H7 (cell line): Measurements from ENCODE around the gene TMEM51. TPM values are rescaled to one million over a fixed set of nuclear protein-coding genes. Genes with fewer than 3 reads are reported as not detected.
A peak's percentile ranks its signal among the peaks of the same experiment; 100 is the strongest.

Experiments
- DNase-seq: peaks from one replicate; pipeline ENCODE4 v3.0.0; 2012
- H3K27me3 ChIP-seq: 2 replicates; pipeline ENCODE4 v1.6.0; 2011; ENCODE audit warnings: mild to moderate bottlenecking, low read length; ENCODE audit not compliant: control insufficient read depth, insufficient read depth
- H3K36me3 ChIP-seq: replicated peaks from 2 replicates; pipeline ENCODE4 v1.5.1; 2011; ENCODE audit warnings: low read length; ENCODE audit not compliant: control insufficient read depth, insufficient read depth
- H3K4me3 ChIP-seq: 2 replicates; pipeline ENCODE4 v1.5.1; 2011; ENCODE audit warnings: low read depth, mild to moderate bottlenecking, control low read depth, low read length, moderate library complexity; ENCODE audit not compliant: insufficient read depth
- total RNA-seq: library from RNA; depleted of rRNA; stranded (reverse); fragments of >200 nt; shearing (Covaris generic); gene quantifications from 2 replicates; pipeline ENCODE4 v1.2.3, GENCODE V29; 2014

Gene TMEM51
- total RNA-seq, 1 experiment from 2014 or later, result 11.9 TPM

- Histone ChIP-seq H3K36me3 (no peaks in the 10 kb centered on the region), H3K4me3 (no peak overlapping the region)
- DNase-seq, result peak; percentile 72
Observed at GRCh38 chr1:15186846-15187151, 33.3 kb downstream of the TMEM51 start.

GRCh38 chr1:15187175-15188129 lies 33.9 kb downstream of the TMEM51 start:
- no peaks in the 10 kb centered on the region for H3K36me3 ChIP-seq
- peak; percentile 60 for DNase-seq
- H3K4me3 ChIP-seq, result no peak overlapping the region
- no peaks in the 10 kb centered on the region for H3K27me3 ChIP-seq

More at GRCh38 chr1:15186846-15187151, 33.3 kb downstream of the TMEM51 start:
- H3K27me3 ChIP-seq, result no peaks in the 10 kb centered on the region

DNA sequence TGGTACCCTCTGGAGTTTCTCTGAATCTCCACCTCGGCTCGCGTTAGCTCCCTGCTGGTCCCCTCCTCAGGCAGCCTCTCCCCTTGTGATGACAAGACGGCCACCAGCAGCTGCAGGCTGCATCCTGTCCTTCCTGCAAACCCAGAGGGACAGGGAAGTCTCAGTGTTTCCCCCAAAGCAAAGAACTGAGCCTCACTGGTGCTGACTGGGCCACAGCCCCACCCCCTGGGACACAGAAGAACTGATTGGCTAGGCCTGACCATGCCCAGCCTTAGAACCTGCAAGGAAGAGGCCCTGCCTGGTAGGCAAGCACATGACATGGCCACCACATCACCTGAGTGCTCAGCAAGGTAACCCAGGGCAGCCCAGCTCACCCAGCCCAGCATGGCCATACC lies 34.6 kb downstream of the TMEM51 start:
- Histone ChIP-seq H3K36me3 (no peaks in the 10 kb centered on the region), H3K4me3 (no peak overlapping the region), H3K27me3 (no peaks in the 10 kb centered on the region)
- DNase-seq, result peak; percentile 48

GRCh38 chr1:15188678-15189077 lies 35.1 kb downstream of the TMEM51 start:
- no peaks in the 10 kb centered on the region for H3K36me3 ChIP-seq
- no peak for DNase-seq
- no peak overlapping the region for H3K4me3 ChIP-seq
- no peaks in the 10 kb centered on the region for H3K27me3 ChIP-seq

GRCh38 chr1:15189692-15190370 lies 36.3 kb downstream of the TMEM51 start:
- no peaks in the 10 kb centered on the region for H3K36me3 ChIP-seq
- H3K4me3 ChIP-seq, result no peak overlapping the region
- DNase-seq, result no peak
- no peaks in the 10 kb centered on the region for H3K27me3 ChIP-seq

- no peak for DNase-seq
- no peak overlapping the region for H3K4me3 ChIP-seq
- no peaks in the 10 kb centered on the region for H3K36me3 ChIP-seq
- no peaks in the 10 kb centered on the region for H3K27me3 ChIP-seq
Observed at GRCh38 chr1:15191267-15191666, 37.7 kb downstream of the TMEM51 start.

DNA sequence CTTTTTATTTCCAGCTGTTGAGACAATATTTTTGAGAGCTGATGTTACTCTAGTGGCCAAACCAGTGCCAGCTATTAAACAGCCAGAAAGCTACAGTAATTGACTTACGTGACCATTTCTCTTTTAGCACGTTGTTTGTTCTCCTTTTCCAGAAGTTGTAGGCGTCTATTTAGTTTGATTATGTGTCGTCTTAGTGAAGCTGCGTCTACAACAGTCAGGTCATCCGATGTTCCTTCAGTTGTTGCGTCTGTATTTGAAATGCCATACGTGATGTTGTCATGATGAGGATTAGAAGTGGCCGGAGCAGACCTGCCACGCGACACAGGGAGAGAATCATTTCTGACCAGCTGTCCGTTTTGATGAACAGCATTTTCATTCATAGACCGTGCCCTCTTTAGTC lies 38.2 kb downstream of the TMEM51 start:
- Histone ChIP-seq H3K36me3 (no peaks in the 10 kb centered on the region), H3K4me3 (no peak overlapping the region), H3K27me3 (no peaks in the 10 kb centered on the region)
- no peak for DNase-seq

- Histone ChIP-seq H3K4me3 (no peak overlapping the region), H3K27me3 (no peaks in the 10 kb centered on the region), H3K36me3 (no peaks in the 10 kb centered on the region)
- no peak for DNase-seq
Observed at GRCh38 chr1:15192916-15193550, 39.5 kb downstream of the TMEM51 start.

GRCh38 chr1:15195420-15196052 lies 42.0 kb downstream of the TMEM51 start:
- no peaks in the 10 kb centered on the region for H3K27me3 ChIP-seq
- H3K36me3 ChIP-seq, result no peaks in the 10 kb centered on the region
- DNase-seq, result no peak
- H3K4me3 ChIP-seq, result no peak overlapping the region

DNA sequence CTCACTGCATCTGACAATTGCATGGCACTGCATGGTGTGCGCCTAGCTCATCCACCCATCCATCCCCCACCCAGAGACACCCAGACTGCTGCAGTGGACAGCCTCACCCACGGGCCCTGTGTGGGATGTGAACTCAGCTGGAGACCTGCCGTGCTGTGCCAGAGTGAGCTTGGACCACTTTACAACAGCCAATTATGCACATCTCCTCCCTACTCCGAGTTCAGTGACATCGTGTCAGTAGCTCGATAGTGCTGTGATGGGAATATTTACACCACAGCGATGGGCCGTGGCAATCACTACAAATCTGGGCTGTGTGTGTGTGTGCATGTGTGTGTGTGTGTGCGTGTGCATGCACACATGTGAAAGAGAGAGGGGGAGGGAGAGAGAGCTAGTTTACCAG lies 42.5 kb downstream of the TMEM51 start:
- no peaks in the 10 kb centered on the region for H3K27me3 ChIP-seq
- no peaks in the 10 kb centered on the region for H3K36me3 ChIP-seq
- no peak overlapping the region for H3K4me3 ChIP-seq
- no peak for DNase-seq

- no peaks in the 10 kb centered on the region for H3K36me3 ChIP-seq
Observed at GRCh38 chr1:15196807-15197530, 43.4 kb downstream of the TMEM51 start.

GRCh38 chr1:15197591-15198447 lies 44.3 kb downstream of the TMEM51 start:
- DNase-seq, result no peak
- H3K36me3 ChIP-seq, result no peaks in the 10 kb centered on the region
- H3K27me3 ChIP-seq, result no peaks in the 10 kb centered on the region
- H3K4me3 ChIP-seq, result no peak overlapping the region

More at GRCh38 chr1:15196807-15197530, 43.4 kb downstream of the TMEM51 start:
- no peaks in the 10 kb centered on the region for H3K27me3 ChIP-seq
- no peak overlapping the region for H3K4me3 ChIP-seq
- peak; percentile 74 for DNase-seq

- Histone ChIP-seq H3K27me3 (no peaks in the 10 kb centered on the region), H3K36me3 (no peaks in the 10 kb centered on the region), H3K4me3 (no peak overlapping the region)
- DNase-seq, result no peak
Observed at GRCh38 chr1:15198684-15199083, 45.1 kb downstream of the TMEM51 start.
